Measurements from ENCODE around the gene HEATR9. TPM values are rescaled to one million over a fixed set of nuclear protein-coding genes. Genes with fewer than 3 reads are reported as not detected.

HEATR9 gene
- total and polyA plus RNA-seq, 2 of the 13 experiments (the other 11 are each of a cell fraction or from before 2014, with no cell fraction given), result not detected

DNA sequence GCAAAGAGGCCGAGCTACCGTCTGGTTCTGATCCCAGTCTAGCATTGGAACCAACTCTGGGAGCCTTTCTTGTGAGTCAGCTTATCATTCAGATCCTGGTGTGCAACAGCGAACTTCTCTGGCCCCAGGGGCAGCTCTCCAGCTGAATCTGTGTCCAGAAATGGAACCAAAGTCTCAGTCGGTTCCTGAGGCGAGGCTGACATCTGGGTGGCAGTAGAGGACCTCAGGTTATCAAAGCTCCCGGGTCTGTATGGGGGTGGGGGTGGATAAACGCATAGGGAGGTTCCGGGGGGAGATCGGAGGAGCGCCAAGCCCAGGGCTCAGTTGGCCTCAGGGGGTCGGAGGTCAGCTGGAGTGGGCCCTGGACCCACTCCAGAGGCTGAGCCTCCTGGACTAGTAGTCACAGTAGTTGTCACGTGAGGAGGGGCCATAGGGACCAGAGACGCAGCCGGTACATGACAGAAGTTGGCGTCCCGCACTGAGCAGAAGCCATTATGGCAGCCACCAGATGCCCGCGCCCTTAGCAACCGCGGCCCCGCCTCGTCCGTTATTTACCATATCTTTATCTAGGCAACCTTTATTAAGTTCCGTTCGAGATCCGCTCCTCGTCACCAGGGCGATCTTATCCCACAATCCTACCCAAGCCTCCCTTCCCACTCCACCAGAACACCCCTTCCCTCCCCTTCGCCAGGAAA, 49.0 kb upstream of the HEATR9 start:
- H2AFZ ChIP-seq (ENCODE audit: low read length), result no peak overlapping the region
- intact Hi-C loops (cut with micrococcal nuclease; ENCODE audit: unreplicated experiment), result no loop called here

More for the DNA sequence above, 49.0 kb upstream of the HEATR9 start:
- Histone ChIP-seq H3K36me3 (replicated peaks in 1 of 2; ENCODE audit: control insufficient read depth in 1 of 2, insufficient read depth in 2 of 2, low read length in 2 of 2) (no peaks in the 10 kb centered on the region), H3K4me3 (replicated peaks in 1 of 3; ENCODE audit: insufficient read depth in 1 of 3, low read depth in 2 of 3, low read length in 3 of 3) (no peak overlapping the region), H3K4me1 (ENCODE audit: insufficient read depth, low read length) (peaks cover 29% of the 10 kb centered on the region), H3K9ac (ENCODE audit: insufficient read depth, low read depth, low read length) (no peak overlapping the region), H3K27me3 (ENCODE audit: control insufficient read depth in 1 of 2, insufficient read depth in 2 of 2, low read length in 2 of 2) (no peaks in the 10 kb centered on the region), H3K4me2 (ENCODE audit: low read depth, low read length) (no peak overlapping the region), H3K27ac (ENCODE audit: extremely low read length, insufficient read depth, low read length) (no peak overlapping the region), H3K79me2 (ENCODE audit: insufficient read depth, low read length) (no peaks in the 10 kb centered on the region), H4K20me1 (ENCODE audit: insufficient read depth, low read length) (no peaks in the 10 kb centered on the region), H3K9me3 (ENCODE audit: low read length) (no peaks in the 10 kb centered on the region)
- POLR2A ChIA-PET, result no interaction called here
- no peak for DNase-seq (ENCODE audit: low spot score)
- TF ChIP-seq, protein P1, sequence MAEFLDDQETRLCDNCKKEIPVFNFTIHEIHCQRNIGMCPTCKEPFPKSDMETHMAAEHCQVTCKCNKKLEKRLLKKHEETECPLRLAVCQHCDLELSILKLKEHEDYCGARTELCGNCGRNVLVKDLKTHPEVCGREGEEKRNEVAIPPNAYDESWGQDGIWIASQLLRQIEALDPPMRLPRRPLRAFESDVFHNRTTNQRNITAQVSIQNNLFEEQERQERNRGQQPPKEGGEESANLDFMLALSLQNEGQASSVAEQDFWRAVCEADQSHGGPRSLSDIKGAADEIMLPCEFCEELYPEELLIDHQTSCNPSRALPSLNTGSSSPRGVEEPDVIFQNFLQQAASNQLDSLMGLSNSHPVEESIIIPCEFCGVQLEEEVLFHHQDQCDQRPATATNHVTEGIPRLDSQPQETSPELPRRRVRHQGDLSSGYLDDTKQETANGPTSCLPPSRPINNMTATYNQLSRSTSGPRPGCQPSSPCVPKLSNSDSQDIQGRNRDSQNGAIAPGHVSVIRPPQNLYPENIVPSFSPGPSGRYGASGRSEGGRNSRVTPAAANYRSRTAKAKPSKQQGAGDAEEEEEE (CRISPR knock-in tag; IDR thresholded peaks at IDR 0.05; ENCODE audit: borderline replicate concordance), result no peak
- TF ChIP-seq, protein P2, sequence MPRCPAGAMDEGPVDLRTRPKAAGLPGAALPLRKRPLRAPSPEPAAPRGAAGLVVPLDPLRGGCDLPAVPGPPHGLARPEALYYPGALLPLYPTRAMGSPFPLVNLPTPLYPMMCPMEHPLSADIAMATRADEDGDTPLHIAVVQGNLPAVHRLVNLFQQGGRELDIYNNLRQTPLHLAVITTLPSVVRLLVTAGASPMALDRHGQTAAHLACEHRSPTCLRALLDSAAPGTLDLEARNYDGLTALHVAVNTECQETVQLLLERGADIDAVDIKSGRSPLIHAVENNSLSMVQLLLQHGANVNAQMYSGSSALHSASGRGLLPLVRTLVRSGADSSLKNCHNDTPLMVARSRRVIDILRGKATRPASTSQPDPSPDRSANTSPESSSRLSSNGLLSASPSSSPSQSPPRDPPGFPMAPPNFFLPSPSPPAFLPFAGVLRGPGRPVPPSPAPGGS (CRISPR knock-in tag; IDR thresholded peaks at IDR 0.05), result no peak
- no peak for TF ChIP-seq MEF2D (CRISPR knock-in tag; IDR thresholded peaks at IDR 0.05)
- TF ChIP-seq KDM2A (CRISPR knock-in tag; IDR thresholded peaks at IDR 0.05; ENCODE audit: borderline replicate concordance, low read depth), result no peak
- TF ChIP-seq HOXA3 (CRISPR knock-in tag; IDR thresholded peaks at IDR 0.05), result no peak
- TF ChIP-seq ZNF431 (CRISPR knock-in tag; IDR thresholded peaks at IDR 0.05; ENCODE audit: borderline replicate concordance, low read depth), result no peak
- TF ChIP-seq ZNF7 (CRISPR knock-in tag; IDR thresholded peaks at IDR 0.05), result no peak
- no peak for TF ChIP-seq ZNF354B (CRISPR knock-in tag; IDR thresholded peaks at IDR 0.05)
- no peak for TF ChIP-seq RBFOX2 (IDR thresholded peaks at IDR 0.05; ENCODE audit: low read depth, low read length)
- TF ChIP-seq MED13 (CRISPR knock-in tag; IDR thresholded peaks at IDR 0.05), result no peak
- TF ChIP-seq ZNF501 (CRISPR knock-in tag; IDR thresholded peaks at IDR 0.05), result no peak
- TF ChIP-seq, protein P3, sequence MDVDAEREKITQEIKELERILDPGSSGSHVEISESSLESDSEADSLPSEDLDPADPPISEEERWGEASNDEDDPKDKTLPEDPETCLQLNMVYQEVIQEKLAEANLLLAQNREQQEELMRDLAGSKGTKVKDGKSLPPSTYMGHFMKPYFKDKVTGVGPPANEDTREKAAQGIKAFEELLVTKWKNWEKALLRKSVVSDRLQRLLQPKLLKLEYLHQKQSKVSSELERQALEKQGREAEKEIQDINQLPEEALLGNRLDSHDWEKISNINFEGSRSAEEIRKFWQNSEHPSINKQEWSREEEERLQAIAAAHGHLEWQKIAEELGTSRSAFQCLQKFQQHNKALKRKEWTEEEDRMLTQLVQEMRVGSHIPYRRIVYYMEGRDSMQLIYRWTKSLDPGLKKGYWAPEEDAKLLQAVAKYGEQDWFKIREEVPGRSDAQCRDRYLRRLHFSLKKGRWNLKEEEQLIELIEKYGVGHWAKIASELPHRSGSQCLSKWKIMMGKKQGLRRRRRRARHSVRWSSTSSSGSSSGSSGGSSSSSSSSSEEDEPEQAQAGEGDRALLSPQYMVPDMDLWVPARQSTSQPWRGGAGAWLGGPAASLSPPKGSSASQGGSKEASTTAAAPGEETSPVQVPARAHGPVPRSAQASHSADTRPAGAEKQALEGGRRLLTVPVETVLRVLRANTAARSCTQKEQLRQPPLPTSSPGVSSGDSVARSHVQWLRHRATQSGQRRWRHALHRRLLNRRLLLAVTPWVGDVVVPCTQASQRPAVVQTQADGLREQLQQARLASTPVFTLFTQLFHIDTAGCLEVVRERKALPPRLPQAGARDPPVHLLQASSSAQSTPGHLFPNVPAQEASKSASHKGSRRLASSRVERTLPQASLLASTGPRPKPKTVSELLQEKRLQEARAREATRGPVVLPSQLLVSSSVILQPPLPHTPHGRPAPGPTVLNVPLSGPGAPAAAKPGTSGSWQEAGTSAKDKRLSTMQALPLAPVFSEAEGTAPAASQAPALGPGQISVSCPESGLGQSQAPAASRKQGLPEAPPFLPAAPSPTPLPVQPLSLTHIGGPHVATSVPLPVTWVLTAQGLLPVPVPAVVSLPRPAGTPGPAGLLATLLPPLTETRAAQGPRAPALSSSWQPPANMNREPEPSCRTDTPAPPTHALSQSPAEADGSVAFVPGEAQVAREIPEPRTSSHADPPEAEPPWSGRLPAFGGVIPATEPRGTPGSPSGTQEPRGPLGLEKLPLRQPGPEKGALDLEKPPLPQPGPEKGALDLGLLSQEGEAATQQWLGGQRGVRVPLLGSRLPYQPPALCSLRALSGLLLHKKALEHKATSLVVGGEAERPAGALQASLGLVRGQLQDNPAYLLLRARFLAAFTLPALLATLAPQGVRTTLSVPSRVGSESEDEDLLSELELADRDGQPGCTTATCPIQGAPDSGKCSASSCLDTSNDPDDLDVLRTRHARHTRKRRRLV (CRISPR knock-in tag; IDR thresholded peaks at IDR 0.05), result no peak
- BruUV-seq (replicated peaks), result no TSS peak
- FAIRE-seq, result no peak
- in situ Hi-C loops (cut with HindIII; ENCODE audit: extremely low pct_ligation_motif_present, low pct_unique_long_range_greater_than_20kb), result no loop called here
- CTCF ChIA-PET (ENCODE audit: low intra/inter-chr PET ratio, low total read pairs), result no interaction called here
- ATAC-seq, result no peak
- WGBS (ENCODE audit: low lambda C conversion rate), result 68% methylated on average over 25 of the region's 29 CpGs

Data from HepG2 (cell line).